Caco-2 (cell line): ENCODE results near the gene ABLIM2. TPM values are rescaled to one million over a fixed set of nuclear protein-coding genes. Genes with fewer than 3 reads are reported as not detected.

ENCODE experiments used
- BruUV-seq: library from RNA; stranded (reverse); fragments of 400-500 nt; replicated peaks from 2 replicates; lab custom pipeline; 2021; lab: Mats Ljungman, UMichigan
- CTCF ChIA-PET: fragments of 300-600 bp; sonication (Branson Sonifier 250); formaldehyde crosslinking; loops from one replicate; lab custom pipeline; 2022; ENCODE audit warnings: antibody characterized with exemption; lab: Charles Lee
- POLR2A ChIA-PET: fragments of 300-600 bp; sonication (Branson Sonifier 250); formaldehyde crosslinking; loops from one replicate; lab custom pipeline; 2022; ENCODE audit warnings: antibody characterized with exemption; lab: Charles Lee
- DNase-seq, 2 experiments: peaks; one replicate each; pipeline versions ENCODE4 v3.0.0 to v3.0.0-alpha.2; 2020 to 2022
- H3K27me3 ChIP-seq: replicated peaks from 2 replicates; pipeline ENCODE4 v1.6.0; 2011; ENCODE audit warnings: low read length; ENCODE audit not compliant: control insufficient read depth, insufficient read depth
- H3K36me3 ChIP-seq: 2 replicates; pipeline ENCODE4 v1.5.1; 2011; ENCODE audit warnings: low read length; ENCODE audit not compliant: control insufficient read depth, insufficient read depth
- H3K4me1 ChIP-seq: fragments of 250-450 bp; sonication (Bioruptor Pico); 2 replicates; pipeline ENCODE4 v1.5.1; 2020; ENCODE audit warnings: mild to moderate bottlenecking
- H3K4me3 ChIP-seq: 2 replicates; pipeline ENCODE4 v1.5.1; 2011; ENCODE audit warnings: low read depth, mild to moderate bottlenecking, control low read depth, low read length
- H3K9me3 ChIP-seq: fragments of 250-450 bp; sonication (Bioruptor Pico); 2 replicates; pipeline ENCODE4 v1.5.1; 2020; ENCODE audit warnings: mild to moderate bottlenecking, moderate library complexity
- H3K27ac Mint-ChIP-seq: one replicate; pipeline ENCODE4 v1.8.0; 2022; ENCODE audit warnings: mixed read lengths; ENCODE audit not compliant: unreplicated experiment
- H3K27me3 Mint-ChIP-seq: one replicate; pipeline ENCODE4 v1.8.0; 2022; ENCODE audit warnings: mixed read lengths; ENCODE audit not compliant: insufficient read depth, unreplicated experiment
- H3K36me3 Mint-ChIP-seq: one replicate; pipeline ENCODE4 v1.8.0; 2022; ENCODE audit warnings: mild to moderate bottlenecking, mixed read lengths; ENCODE audit not compliant: insufficient read depth, unreplicated experiment
- H3K4me1 Mint-ChIP-seq: one replicate; pipeline ENCODE4 v1.8.0; 2022; ENCODE audit warnings: low read depth, mixed read lengths; ENCODE audit not compliant: unreplicated experiment
- H3K4me3 Mint-ChIP-seq: one replicate; pipeline ENCODE4 v1.8.0; 2022; ENCODE audit warnings: mild to moderate bottlenecking, moderate library complexity, mixed read lengths; ENCODE audit not compliant: unreplicated experiment
- H3K9me3 Mint-ChIP-seq: one replicate; pipeline ENCODE4 v1.8.0; 2022; ENCODE audit warnings: mixed read lengths; ENCODE audit not compliant: unreplicated experiment
- CTCF ChIP-seq, 2 experiments: fragments of 200-600 bp in 1 of 2; IDR thresholded peaks; 1 replicate in 1 of 2; 2 replicates in 1 of 2; pipeline versions ENCODE4 v1.5.1 to v1.8.0; 2011 to 2022; ENCODE audit warnings: antibody characterized with exemption in 1 of 2, control low read depth in 1 of 2, inconsistent platforms in 1 of 2, low read depth in 1 of 2, low read length in 1 of 2, mild to moderate bottlenecking in 1 of 2, moderate library complexity in 1 of 2; ENCODE audit not compliant: insufficient read depth in 1 of 2, severe bottlenecking in 1 of 2, unreplicated experiment in 1 of 2
- intact Hi-C: fragments of 100-400 bp; cut with micrococcal nuclease; formaldehyde crosslinking; loops from one replicate; pipeline ENCODE4 v1.10.0; 2022; ENCODE audit not compliant: unreplicated experiment
- total RNA-seq: library from RNA; stranded (reverse); gene quantifications from 2 replicates; pipeline ENCODE4 v1.2.3, GENCODE V29; 2022

ABLIM2 gene
- total RNA-seq, 1 experiment from 2014 or later, result 0.23 TPM

- no peaks in the 10 kb centered on the region for H3K4me1 Mint-ChIP-seq
- TF ChIP-seq CTCF (IDR thresholded peaks at IDR 0.05; ENCODE audit: insufficient read depth in 1 of 2, low read depth in 1 of 2, low read length in 1 of 2, severe bottlenecking in 1 of 2, unreplicated experiment in 1 of 2), result no peak
- H3K9me3 ChIP-seq, result no peaks in the 10 kb centered on the region
- H3K4me1 ChIP-seq, result no peaks in the 10 kb centered on the region
- DNase-seq, result no peak
- H3K4me3 Mint-ChIP-seq, result no peak overlapping the region
- CTCF ChIA-PET, result no interaction called here
- no TSS peak for BruUV-seq
- peaks cover 7% of the 10 kb centered on the region for H3K27me3 Mint-ChIP-seq
- no peaks in the 10 kb centered on the region for H3K36me3 ChIP-seq
- H3K9me3 Mint-ChIP-seq, result no peaks in the 10 kb centered on the region
- H3K27ac Mint-ChIP-seq, result no peak overlapping the region
- no peaks in the 10 kb centered on the region; the same call in none of the 2 replicates for H3K27me3 ChIP-seq
- H3K4me3 ChIP-seq, result no peak overlapping the region
- H3K36me3 Mint-ChIP-seq, result no peaks in the 10 kb centered on the region
- intact Hi-C loops, result no loop called here
- POLR2A ChIA-PET, result no interaction called here
Observed at GRCh38 chr4:8078610-8079015, 80.0 kb downstream of the ABLIM2 start.

- no peak for TF ChIP-seq CTCF (IDR thresholded peaks at IDR 0.05; ENCODE audit: insufficient read depth in 1 of 2, low read depth in 1 of 2, low read length in 1 of 2, severe bottlenecking in 1 of 2, unreplicated experiment in 1 of 2)
- H3K4me1 Mint-ChIP-seq, result no peaks in the 10 kb centered on the region
- ChIA-PET POLR2A (no interaction called here), CTCF (no interaction called here)
- H3K27me3 Mint-ChIP-seq, result peaks cover 7% of the 10 kb centered on the region
- H3K4me3 Mint-ChIP-seq, result no peak overlapping the region
- no TSS peak for BruUV-seq
- Histone ChIP-seq H3K4me1 (no peaks in the 10 kb centered on the region), H3K4me3 (no peak overlapping the region), H3K27me3 (no peaks in the 10 kb centered on the region; the same call in none of the 2 replicates), H3K9me3 (no peaks in the 10 kb centered on the region), H3K36me3 (no peaks in the 10 kb centered on the region)
- no peaks in the 10 kb centered on the region for H3K36me3 Mint-ChIP-seq
- intact Hi-C loops, result no loop called here
- H3K9me3 Mint-ChIP-seq, result no peaks in the 10 kb centered on the region
- H3K27ac Mint-ChIP-seq, result no peak overlapping the region
- DNase-seq, result no peak
Observed at GRCh38 chr4:8078109-8078494, 80.5 kb downstream of the ABLIM2 start.

- Histone ChIP-seq H3K36me3 (no peaks in the 10 kb centered on the region), H3K4me1 (no peaks in the 10 kb centered on the region), H3K27me3 (no peaks in the 10 kb centered on the region; the same call in 1 of the 2 replicates), H3K4me3 (no peak overlapping the region), H3K9me3 (no peaks in the 10 kb centered on the region)
- Mint-ChIP-seq H3K9me3 (no peaks in the 10 kb centered on the region), H3K4me3 (no peak overlapping the region), H3K27ac (no peak overlapping the region), H3K27me3 (peaks cover 11% of the 10 kb centered on the region), H3K4me1 (no peaks in the 10 kb centered on the region), H3K36me3 (no peaks in the 10 kb centered on the region)
- no peak for DNase-seq
- TF ChIP-seq CTCF (IDR thresholded peaks at IDR 0.05; ENCODE audit: insufficient read depth in 1 of 2, low read depth in 1 of 2, low read length in 1 of 2, severe bottlenecking in 1 of 2, unreplicated experiment in 1 of 2), result no peak
- ChIA-PET CTCF (no interaction called here), POLR2A (no interaction called here)
- no TSS peak for BruUV-seq
- intact Hi-C loops, result no loop called here
Observed at GRCh38 chr4:8077181-8078108, 81.2 kb downstream of the ABLIM2 start.
